ENCODE data around the gene SFXN1. TPM values are rescaled to one million over a fixed set of nuclear protein-coding genes. Genes with fewer than 3 reads are reported as not detected.

SFXN1 gene
- total RNA-seq, 2 experiments from 2014 or later: 147 to 154 TPM

DNA sequence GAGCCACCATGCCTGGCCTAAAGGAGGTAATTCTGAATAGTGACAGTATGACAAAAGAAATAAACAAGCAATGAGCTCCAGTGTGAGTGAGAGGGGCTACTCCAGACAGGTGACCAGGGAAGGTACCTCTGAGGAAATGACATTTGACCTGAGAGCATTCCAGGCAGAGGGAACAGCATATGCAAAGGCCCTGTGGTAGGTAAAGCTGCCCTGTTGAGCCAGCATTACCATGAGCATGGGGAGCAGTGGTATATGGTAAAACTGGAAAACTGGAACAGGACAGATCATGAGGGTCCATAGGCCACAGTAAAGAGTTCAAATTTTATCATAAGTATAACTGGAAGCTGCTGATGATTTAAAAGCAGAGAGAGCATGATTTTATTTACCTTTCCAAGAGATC is 6.0 kb upstream of the SFXN1 start:
- ChIA-PET POLR2A (interaction anchor here (0.7 kb wide), 1 partner anchor 409 kb away, joined by 3 read pairs; no protein-coding TSS in a partner anchor), CTCF (ENCODE audit: unreplicated experiment) (no interaction called here)
- Histone ChIP-seq H3K4me3 (ENCODE audit: low read depth, low read length, poor library complexity, severe bottlenecking) (no peak overlapping the region), H3K36me3 (ENCODE audit: insufficient read depth, low read length) (no peaks in the 10 kb centered on the region), H3K4me2 (ENCODE audit: low read length) (no peak overlapping the region), H4K20me1 (ENCODE audit: insufficient read depth, low read length) (no peaks in the 10 kb centered on the region), H3K27ac (ENCODE audit: low read depth, low read length, poor library complexity, severe bottlenecking) (no peak overlapping the region), H3K79me2 (ENCODE audit: insufficient read depth, low read depth, low read length) (no peaks in the 10 kb centered on the region), H2AFZ (ENCODE audit: low read length) (no peak overlapping the region), H3K4me1 (ENCODE audit: insufficient read depth, low read length, poor library complexity, severe bottlenecking) (no peaks in the 10 kb centered on the region), H3K9me3 (ENCODE audit: low read length) (no peaks in the 10 kb centered on the region), H3K9me2 (ENCODE audit: insufficient read depth, low read length) (no peaks in the 10 kb centered on the region)
- TF ChIP-seq, protein P1, sequence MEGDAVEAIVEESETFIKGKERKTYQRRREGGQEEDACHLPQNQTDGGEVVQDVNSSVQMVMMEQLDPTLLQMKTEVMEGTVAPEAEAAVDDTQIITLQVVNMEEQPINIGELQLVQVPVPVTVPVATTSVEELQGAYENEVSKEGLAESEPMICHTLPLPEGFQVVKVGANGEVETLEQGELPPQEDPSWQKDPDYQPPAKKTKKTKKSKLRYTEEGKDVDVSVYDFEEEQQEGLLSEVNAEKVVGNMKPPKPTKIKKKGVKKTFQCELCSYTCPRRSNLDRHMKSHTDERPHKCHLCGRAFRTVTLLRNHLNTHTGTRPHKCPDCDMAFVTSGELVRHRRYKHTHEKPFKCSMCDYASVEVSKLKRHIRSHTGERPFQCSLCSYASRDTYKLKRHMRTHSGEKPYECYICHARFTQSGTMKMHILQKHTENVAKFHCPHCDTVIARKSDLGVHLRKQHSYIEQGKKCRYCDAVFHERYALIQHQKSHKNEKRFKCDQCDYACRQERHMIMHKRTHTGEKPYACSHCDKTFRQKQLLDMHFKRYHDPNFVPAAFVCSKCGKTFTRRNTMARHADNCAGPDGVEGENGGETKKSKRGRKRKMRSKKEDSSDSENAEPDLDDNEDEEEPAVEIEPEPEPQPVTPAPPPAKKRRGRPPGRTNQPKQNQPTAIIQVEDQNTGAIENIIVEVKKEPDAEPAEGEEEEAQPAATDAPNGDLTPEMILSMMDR (conservative IDR thresholded peaks at IDR 0.05; ENCODE audit: low read length): no peak
- TF ChIP-seq EZH2phosphoT487 (IDR thresholded peaks at IDR 0.05; ENCODE audit: borderline replicate concordance, low read depth, low read length): no peak
- no peak for DNase-seq (ENCODE audit: low spot score)
- no TSS peak for BruUV-seq (replicated peaks)
- intact Hi-C loops (cut with micrococcal nuclease; ENCODE audit: unreplicated experiment): no loop called here

DNA sequence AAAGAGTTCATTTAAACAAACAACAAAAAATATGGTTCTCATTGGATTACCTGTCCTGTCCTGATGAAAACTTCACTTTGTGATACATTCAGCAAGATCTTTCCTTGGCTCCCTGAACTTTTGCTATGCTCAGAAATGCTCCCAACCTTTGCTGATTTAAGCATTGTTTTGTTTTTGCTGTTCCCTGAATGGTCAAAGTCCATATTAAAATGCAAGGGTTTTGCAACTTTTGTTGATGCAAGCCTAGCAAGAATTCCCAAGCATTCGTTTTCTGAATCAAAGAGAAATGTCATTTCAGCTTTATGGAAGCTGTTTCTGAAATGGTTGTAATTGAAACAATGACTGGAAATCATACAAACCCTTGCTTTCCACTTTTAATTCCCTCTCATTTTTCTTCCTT is 3.1 kb upstream of the SFXN1 start:
- Histone ChIP-seq H3K4me3 (ENCODE audit: low read depth, low read length, poor library complexity, severe bottlenecking) (no peak overlapping the region), H2AFZ (ENCODE audit: low read length) (no peak overlapping the region), H3K9me3 (ENCODE audit: low read length) (no peaks in the 10 kb centered on the region), H3K4me1 (ENCODE audit: insufficient read depth, low read length, poor library complexity, severe bottlenecking) (peaks cover 3% of the 10 kb centered on the region), H3K79me2 (ENCODE audit: insufficient read depth, low read depth, low read length) (peaks cover 17% of the 10 kb centered on the region), H3K36me3 (ENCODE audit: insufficient read depth, low read length) (peaks cover 6% of the 10 kb centered on the region), H3K4me2 (ENCODE audit: low read length) (no peak overlapping the region), H3K9me2 (ENCODE audit: insufficient read depth, low read length) (no peaks in the 10 kb centered on the region), H3K27ac (ENCODE audit: low read depth, low read length, poor library complexity, severe bottlenecking) (no peak overlapping the region), H4K20me1 (ENCODE audit: insufficient read depth, low read length) (0 out of 2 replicates have a peak, but pooled peaks cover under 1% of the 10 kb centered on the region)
- POLR2A ChIA-PET: interaction anchor here (0.6 kb wide), 1 partner anchor 1040 kb away, joined by 3 read pairs; no protein-coding TSS in a partner anchor
- intact Hi-C loops (cut with micrococcal nuclease; ENCODE audit: unreplicated experiment): no loop called here
- no TSS peak for BruUV-seq (replicated peaks)
- no peak for DNase-seq (ENCODE audit: low spot score)
- CTCF ChIA-PET (ENCODE audit: unreplicated experiment): no interaction called here
- TF ChIP-seq EZH2phosphoT487 (IDR thresholded peaks at IDR 0.05; ENCODE audit: borderline replicate concordance, low read depth, low read length): no peak
- TF ChIP-seq, protein P1 (conservative IDR thresholded peaks at IDR 0.05; ENCODE audit: low read length): no peak

DNA sequence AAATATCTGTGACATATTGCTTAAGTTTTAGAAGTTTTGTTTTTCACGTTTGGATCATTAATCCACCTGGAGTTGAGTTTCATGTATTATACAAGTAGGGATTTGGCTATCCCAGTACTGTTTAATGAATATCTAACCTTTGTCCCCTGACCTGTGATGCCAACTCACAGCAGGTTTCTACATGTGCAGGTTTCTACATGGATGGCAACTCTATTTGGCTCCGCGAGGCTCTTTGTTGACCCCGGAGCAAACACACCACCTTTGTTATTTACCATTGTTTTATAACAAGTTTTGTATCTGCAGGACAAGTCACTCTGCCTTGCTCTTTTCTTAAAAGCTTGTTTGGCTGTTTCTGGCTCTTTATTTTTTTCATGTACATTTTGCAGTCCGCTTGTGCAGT is 920 bp upstream of the SFXN1 start:
- CTCF ChIA-PET (ENCODE audit: unreplicated experiment): interaction anchor here (1.3 kb wide), 1 partner anchor 13 kb away, joined by 3 read pairs; no protein-coding TSS in a partner anchor
- intact Hi-C loops (cut with micrococcal nuclease; ENCODE audit: unreplicated experiment): no loop called here
- no peak for TF ChIP-seq EZH2phosphoT487 (IDR thresholded peaks at IDR 0.05; ENCODE audit: borderline replicate concordance, low read depth, low read length)
- TF ChIP-seq, protein P1 (conservative IDR thresholded peaks at IDR 0.05; ENCODE audit: low read length): no peak
- Histone ChIP-seq H4K20me1 (ENCODE audit: insufficient read depth, low read length) (peaks cover 14% of the 10 kb centered on the region), H3K36me3 (ENCODE audit: insufficient read depth, low read length) (peaks cover 28% of the 10 kb centered on the region), H3K9me2 (ENCODE audit: insufficient read depth, low read length) (no peaks in the 10 kb centered on the region), H3K79me2 (ENCODE audit: insufficient read depth, low read depth, low read length) (peaks cover 39% of the 10 kb centered on the region), H3K9me3 (ENCODE audit: low read length) (no peaks in the 10 kb centered on the region), H3K4me1 (ENCODE audit: insufficient read depth, low read length, poor library complexity, severe bottlenecking) (peaks cover 12% of the 10 kb centered on the region), H3K27ac (ENCODE audit: low read depth, low read length, poor library complexity, severe bottlenecking) (no peak overlapping the region), H3K4me3 (ENCODE audit: low read depth, low read length, poor library complexity, severe bottlenecking) (peak overlapping the region; percentile 100), H3K4me2 (ENCODE audit: low read length) (peak overlapping the region; percentile 97), H2AFZ (ENCODE audit: low read length) (peak overlapping the region; percentile 95)
- no TSS peak for BruUV-seq (replicated peaks)
- POLR2A ChIA-PET: interaction anchor here (0.6 kb wide), 2 partner anchors 17 to 443 kb away, joined by 3 read pairs; no protein-coding TSS in a partner anchor
- no peak for DNase-seq (ENCODE audit: low spot score)
